Islet of Langerhans (tissue), 1 donor: ENCODE results near the gene S100PBP.

ENCODE experiments used
- FAIRE-seq: peaks from one replicate; lab custom pipeline; 2011; peaks lifted over from hg19 to GRCh38; lab: Jason Lieb, UNC

Gene S100PBP

DNA sequence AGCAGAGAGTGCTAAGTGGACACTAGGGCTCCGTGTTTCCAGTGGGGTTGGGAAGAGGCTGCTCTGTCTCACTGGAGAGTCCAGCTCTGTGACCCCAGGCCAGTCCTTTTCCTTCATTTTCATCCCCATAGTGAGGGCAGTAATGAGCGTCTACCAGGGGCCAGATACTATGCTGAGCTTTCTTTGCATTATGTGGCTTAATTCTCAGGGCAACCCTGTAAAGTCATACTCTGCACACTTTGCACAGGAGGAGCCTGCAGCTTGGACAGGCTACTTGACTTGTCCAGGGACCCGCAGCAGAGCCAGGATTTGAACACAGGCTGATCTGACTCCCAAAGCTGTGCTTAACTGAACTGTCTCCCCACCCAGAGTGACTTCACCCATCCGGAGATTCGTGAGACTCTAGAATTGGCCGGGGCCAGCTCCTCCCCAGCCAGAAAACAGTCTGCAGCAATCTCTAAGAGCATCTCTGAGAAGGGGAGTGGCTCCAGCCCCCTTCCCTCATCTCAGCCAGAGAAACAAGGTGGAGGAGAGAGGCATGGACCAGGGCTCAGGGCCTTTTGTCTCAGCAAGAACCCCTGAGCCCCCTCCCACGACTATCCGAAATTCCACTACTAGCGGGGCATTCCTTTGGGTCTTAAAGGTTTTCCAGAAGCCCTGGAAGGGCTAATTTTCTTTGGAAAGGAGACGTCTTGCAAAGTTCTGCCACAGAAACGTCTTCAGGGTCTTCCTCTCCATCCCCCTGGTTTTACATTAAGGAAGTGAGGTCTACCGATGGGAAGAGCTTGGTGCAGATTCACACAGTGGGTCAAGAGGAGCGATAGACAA lies 54.1 kb downstream of the S100PBP start:
- no peak for FAIRE-seq

DNA sequence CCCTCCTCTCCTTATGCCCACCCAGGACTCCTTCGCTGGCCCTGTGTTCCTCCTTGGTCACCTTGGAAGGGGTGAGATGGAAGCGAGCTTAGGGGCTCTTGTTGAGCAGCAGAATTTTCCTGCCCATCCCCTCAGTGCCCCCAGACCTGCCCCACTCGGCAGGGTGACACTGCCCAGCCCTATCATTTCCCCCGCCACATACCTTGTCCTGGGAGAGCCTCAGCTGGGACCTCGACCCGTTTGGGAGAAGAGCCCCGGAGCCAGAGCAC lies 54.7 kb downstream of the S100PBP start:
- no peak for FAIRE-seq

DNA sequence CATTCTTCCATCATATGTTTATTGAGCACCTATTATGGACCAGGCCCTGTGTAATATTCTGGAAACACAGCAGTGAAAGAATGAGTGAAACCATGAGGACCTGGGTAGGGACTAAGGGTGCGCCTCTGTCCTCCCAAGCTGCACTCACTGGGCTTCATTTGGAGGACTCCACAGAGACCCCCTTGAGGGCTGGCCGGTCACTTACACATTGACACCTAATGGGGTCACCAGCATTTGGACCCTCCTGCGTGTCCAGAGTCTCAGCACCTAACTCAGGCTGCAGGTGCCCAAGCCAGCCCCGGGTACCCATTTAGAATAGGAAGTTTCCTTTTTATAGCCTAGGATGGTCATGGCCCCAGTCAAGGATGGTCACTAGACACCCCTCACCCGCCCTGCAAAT lies 56.0 kb downstream of the S100PBP start:
- no peak for FAIRE-seq

DNA sequence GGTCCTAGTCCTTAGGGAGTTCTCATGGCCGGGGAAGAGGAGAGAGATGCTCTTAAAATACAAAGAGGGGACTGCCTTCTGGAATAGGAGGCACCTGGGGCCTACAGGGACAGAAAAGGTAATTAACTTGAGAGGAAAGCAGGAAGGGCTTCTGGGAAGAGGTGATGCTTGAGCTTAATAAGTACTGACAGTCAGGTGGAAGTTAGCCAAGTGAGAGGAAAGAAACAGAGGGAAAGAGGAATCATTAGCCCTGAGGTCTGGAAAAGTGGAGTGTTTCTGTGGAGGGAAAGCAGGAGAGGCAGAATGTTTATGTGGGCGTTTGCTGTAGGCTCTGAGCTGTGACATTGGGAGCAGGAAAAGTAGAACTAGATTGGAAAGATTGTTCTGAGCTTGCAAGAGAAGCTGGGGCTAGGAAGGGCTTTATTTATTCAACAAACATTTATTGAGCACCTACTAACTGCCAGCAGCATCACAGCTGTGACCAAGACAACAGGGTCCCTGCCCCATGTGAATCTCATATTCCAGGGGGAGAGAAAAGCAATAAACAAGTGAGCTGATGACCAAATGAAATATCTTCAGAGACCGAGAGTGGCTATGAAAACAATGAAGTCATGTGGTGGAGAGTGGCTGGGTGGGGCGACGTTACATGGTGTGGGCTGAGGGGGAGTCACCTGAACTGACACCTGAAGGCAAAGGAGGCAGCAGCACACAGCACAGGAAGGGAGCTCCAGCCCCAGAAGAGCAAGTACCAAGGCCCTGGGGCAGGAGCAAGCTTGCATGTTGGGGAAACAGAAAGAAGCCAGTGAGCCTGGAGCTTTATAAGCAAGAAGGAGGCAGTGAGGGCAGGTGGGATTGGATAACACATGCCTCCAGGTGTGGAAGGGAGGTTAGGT lies 57.7 kb downstream of the S100PBP start:
- no peak for FAIRE-seq

DNA sequence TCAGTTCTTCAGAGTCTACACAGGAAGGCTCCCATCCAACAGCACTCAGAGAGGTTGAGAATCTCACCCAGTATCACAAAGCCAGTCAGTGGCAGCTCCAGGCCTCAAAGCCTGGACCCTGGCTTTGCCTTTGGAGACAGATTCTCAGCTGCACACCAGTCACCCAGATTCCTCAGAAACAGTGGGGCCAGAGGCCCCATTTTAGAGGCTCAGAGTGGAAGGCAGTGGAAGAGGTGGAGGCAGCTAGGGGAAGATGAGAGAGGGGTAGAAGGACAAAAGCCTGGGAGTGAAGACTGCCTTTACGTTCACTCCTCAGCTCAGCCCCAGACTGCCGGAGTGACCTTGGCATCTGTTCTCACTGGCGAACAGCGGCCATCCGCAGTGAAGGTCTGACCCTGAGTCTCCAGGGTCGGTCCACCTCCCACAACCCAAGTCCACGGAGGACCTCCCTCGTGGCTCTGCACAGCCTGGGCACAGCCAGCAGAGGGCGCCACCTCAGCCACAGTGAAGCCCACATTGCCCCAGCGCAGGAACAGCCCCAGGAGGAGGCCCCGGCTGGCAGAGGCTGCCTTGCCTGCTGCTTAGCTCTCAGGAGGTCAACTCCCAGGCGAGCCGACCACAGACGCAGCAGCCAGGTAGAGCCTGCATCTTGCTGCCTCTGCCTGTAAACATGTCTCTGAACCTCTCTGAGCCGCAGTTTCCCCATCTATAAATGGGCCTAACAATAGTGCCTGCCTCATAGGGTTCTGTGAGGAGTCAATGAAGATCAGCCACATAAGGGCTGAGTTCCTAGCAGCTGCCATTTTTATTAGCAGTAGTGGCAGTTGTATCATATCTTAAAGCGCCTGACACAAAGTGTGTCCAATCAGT lies 59.1 kb downstream of the S100PBP start:
- FAIRE-seq, result no peak

DNA sequence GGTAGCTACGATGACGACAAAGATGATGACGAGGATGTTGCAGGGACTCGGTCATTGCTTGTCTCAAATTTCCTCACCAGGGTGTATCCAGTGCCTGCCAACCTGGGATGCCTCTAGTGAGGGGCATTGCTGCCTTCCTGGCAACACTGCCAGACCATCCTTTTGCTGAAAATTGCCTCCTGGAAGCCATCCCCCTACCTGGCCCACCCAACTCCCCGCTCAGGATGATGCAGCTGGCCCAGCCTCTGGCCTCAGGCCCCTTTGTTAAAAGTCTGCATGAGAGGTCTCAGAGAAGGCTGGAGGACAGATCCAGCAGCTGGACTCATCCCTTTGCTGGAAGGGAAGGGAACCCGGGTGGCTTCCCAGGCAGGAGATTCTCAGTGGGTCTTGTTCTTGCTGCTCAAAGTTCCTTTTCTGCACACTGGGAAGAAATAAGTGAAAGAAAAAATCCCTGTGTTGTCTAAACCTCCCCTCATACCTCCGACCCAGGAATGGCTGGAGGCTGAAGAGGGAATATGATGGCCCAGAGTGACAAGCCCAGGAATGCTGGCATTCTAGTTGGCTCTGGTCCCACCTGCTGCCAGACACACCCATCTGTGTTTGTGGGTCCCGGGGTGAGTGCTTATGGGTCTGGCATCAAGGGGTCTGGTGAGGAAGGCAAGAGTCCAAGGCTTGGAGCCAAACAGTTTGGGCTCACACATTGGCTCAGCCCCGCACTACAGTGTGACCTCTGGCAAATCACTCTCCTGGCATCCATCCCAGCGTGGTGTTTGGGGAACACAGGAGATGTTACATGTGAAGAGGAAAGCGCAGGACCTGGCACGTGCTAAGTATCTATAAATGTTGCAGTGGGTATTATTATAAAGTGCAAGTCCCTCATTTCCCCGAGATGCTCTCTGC lies 60.0 kb downstream of the S100PBP start:
- no peak for FAIRE-seq

DNA sequence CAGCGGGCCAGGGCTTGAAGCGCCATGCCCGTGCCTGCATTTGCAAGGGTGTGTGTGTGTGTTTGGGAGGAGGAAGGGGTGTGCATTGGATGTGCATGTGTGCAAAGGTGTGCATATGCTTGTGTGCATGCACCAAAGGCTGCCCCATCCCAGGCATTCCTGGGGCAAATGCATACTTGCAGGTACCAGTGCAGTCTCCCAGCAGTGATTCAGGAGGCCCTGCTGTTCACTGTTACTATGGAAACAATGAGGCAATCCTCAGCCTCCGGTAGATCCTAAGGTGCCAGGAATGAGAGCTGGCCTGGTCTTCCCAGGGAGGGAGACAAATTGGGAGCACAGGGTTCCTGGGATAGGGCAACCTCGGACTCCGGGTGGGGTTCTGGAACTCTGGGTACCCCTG lies 60.7 kb downstream of the S100PBP start:
- no peak for FAIRE-seq

DNA sequence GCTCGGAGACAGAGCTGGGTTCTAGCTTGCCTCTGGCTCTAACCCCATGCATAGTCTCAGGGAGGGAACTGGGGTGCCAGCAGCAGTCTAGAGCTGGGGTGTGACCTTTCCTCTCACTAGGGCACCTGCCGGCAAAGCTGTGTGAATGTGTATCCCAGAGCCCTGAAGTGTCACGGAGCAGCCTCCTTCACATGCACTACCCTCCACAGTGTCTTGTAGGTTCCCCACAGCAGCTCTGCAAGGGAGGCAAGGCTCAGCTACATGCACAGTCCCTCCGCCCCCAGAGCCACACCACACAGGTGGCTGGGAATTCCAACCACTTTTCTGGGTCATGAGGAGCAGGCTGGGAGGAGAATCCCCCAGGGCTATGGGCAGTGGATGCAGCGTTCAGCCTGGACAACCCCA lies 61.2 kb downstream of the S100PBP start:
- FAIRE-seq, result no peak

DNA sequence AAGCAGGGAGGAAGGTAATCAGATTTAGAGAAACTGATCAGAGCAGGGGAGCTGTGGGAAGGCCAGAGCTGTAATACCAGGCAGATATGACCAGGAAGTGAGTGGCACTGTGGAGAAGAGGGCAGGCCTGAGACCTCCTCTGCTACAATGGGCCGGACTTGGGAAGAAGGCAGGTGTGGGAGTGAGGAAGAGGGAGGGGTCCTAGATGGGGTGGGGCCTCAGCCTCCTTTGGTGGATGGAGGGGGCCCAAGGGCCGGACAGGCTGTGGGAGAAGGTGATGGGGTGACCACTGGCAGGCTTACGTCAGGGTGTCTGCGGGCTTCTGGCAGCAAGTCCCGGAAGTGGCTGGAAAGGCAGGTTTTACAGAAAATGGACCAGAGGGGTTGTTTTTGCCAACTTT lies 63.8 kb downstream of the S100PBP start:
- FAIRE-seq, result no peak

DNA sequence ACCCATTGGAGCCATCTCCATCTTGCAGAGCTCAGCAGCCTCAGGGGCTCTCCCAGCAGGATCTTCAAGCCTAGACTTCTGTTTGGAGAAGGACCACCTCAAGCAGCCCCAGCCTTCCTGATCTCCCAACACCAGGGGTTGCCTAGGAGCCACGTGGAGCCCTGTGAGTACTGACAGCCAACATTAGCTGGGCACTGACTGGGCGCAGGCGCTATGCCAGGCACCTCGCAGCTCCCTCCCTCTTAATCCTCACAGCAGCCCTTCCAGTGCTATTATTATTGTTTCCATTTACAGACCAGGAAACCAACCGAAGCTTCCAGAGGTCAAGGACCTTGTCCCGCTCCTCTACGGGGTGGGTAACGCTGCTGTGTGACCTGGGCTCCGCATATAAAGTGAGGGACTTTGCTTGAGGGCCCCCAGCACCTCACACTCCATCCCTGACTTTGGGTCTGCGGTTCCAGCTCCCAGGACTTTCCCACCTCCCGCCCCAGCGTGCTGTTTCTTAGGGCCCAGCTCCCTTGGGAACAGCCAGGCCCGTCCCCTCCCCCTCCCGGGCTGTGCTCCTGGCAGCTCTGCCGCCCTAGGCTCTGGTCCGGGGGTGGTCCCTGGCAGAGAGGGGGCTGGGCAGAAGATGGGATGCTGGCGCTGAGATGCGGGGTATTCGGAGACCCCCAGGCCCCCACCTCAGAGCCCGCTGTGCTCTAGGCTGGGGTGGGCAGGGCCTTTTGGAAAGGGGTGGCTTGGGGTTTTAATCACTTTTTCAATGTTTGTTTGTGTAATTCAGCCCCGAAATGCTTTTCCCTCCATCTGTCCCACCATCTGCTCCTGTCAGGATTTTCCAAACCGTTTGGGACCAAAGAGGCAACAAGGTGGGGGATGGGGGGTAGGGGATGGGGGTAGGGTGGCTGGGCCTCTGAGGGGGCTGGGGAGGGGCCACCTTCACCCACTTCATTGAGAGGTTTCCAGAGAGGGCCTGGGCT lies 64.7 kb downstream of the S100PBP start:
- no peak for FAIRE-seq

DNA sequence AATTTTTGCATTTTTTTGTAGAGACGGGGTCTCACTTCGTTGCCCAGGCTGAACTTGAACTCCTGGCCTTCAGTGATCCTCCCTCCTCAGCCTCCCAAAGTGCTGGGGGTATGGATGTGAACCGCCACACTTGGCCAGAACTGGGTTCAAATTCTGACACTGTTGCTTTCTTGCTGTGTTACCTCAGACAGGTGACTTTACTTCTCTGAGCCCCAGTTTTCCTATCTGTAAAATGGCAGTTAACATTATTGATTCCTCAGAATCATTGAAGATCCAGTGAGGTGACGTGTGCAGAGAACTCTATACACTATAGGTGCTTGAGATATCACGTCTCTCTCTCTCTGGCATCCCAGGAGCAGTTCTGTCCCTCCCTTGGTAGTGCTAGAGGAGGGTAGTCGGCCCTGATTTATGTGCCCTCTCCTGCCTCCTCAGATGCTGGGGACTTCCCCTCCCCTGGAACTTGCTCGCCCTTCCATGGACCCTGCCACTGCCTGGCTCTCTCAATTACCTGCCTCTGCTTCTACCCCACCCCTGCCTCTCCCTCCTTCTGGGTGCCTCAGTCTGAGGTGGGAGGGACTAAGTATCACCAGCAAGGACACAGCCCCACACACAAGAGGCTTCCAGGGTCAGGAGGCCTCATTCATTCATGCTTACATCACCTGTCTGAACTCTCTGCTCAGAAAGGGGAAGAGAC lies 66.0 kb downstream of the S100PBP start:
- no peak for FAIRE-seq

DNA sequence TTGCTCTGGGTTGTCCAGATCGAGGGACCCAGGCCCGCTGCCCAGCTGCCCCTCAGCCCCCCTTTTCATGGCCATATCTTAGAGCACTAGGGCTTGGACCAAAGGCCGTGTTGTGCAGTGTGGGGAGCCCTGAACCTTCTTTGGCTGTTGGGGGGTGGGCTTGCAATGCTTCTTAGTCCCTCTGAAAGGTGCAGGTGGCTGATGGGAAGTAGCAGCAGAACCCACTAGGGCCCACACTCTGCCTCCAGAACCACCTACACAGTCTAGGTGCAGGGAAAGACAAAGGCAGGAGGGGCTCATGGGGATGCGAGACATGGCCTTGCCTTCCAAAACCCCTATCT lies 66.5 kb downstream of the S100PBP start:
- no peak for FAIRE-seq

DNA sequence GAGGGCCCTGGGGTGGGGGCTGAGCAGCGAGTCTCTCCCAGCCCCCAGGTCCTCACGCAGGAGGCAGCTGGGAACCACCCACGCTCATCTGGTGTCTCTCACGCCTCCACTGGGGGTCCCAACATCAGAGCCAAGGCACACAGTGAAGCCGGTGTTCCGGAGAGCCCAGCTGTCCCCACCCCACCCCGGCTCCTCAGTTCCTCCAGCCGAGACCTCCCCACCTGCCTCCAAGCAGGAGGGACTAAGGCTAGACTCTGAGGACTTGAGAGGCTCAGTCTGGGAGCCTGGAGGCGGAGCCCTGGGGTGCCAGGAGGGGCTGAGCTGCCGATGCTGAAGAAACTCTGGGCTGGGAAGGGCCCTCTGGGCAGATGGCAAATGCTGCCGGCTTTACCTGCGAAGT lies 67.3 kb downstream of the S100PBP start:
- no peak for FAIRE-seq

DNA sequence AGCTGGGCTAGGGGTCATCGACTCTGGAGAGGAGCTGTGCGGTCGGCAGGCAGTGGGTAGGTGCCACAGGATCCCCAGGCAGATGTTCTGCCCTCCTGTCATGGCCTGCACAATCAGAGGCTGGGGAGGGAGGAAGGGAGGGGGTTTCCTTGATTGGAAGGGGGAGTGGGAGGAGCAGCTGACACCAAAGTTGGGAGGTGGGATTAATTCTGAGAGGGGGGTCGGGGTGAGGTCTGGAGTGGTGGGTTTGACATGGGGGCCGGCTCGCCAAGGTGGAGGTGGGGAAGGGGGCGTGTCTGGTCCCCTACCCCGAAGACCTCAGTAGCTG lies 68.2 kb downstream of the S100PBP start:
- FAIRE-seq, result no peak

DNA sequence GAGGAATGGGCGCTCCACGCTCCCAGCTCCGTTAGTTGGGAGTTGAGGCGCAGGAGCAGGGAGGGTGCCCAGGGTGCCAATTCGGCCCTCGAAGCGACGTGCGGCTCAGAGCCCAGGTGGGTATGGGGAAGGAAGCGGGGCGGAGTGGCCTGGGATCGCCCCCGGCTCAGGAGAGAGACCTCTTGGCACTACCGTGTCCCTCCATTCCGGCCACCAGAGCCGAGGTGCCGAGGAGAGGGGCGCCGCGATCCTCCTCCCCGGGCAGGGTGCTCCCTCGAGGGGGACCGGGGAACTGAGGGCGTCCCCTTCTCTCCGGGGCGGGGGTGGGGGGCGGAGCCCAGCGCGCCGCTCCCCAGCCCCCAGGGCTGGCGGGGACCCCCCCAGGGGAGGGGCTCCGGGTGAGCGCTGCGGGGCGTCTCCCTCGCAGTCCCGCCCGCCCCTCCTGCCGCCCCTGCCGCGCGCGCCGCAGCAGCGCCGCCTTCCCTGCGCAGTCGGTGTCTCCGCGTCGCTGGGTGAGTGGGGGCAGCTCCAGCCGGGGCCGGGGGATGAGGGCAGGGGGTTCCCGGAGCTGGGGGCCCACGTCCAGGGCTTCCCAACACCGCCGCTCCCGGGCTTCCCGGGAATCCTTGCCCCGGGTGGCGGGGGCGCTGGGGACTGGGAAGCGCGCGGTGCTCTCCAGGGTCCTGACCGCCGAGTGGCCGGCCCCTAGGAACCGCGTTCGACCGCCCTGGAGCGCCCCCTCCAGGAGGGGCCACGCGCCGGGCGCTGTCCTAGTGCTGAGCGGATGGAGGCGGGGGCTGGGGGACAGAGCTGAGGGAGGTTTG lies 68.8 kb downstream of the S100PBP start, which contains the start of gene HPCA:
Gene HPCA, plus strand, starts transcription at position 488 of the 824 bp plus-strand sequence. CDS start 2,408 bp downstream, outside the sequence.
- no peak for FAIRE-seq

DNA sequence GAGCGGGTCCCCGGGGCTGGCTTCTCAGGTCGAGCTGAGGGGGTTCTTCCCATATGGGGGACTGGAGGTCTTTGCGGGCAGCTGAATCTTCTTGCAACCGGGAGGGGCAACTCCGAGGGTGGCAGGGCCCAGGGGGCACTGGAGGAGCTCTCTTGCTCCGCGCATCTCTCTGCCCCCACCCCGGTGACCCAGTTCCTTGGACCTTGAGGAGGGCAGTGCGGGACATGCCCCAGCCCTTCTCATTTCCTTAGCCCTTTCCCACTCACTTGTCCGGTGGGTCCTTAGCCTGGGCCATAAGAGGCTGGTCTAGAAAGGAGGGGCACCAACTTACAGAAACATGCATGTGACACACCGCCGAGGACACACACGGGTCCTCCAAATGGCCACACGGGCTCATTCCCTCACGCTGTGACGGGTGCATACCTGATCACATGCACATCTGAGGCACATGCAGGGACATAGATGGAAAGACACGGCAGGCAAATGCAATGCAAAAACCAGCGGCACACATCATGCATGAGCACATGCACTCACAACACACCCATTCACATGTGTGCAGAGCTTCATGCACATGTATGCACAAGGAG lies 69.5 kb downstream of the S100PBP start:
- FAIRE-seq, result no peak

DNA sequence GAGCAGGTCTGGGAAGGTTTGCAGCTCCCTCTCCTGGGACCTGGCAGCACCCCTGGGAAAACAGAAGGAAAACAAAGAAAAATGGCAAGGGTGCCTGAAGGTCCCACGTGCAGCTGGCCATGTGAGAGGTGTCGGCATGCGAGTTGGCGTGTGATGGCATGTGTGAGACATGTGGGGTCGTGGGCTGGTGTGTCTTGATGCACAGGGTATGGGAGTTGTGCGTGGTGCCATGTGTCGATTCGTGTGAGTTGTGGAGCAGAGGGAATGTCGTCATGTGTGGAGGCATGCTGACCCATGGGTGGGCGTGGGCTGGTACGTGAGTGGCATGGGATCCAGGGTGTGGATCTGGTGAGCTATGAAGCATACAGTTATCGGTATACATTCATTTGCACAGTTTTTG lies 70.2 kb downstream of the S100PBP start:
- FAIRE-seq, result no peak

DNA sequence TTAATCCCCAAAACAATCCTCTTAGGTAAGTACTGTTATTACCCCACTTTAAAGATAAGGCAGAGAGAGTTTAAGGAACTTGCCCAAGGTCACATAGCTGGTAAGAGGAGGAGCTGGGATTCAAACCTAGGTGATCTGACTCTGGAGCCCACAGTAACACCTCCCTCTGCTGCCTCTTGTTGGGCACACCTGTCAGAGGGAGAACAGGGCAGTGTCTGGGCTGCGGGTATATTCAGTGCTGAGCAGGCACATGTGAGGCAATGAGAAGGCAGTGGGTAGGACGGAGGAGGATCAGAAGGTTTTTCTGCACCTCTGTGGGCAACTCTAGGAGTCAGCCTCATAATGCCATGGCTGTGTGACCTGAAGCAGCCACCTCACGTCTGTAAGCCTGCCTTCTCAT lies 70.7 kb downstream of the S100PBP start:
- FAIRE-seq, result no peak
